ENCODE measurements around the gene PCF11. TPM values are rescaled to one million over a fixed set of nuclear protein-coding genes. Genes with fewer than 3 reads are reported as not detected.

Gene PCF11
- total and polyA plus RNA-seq, 2 of the 4 experiments (the other 2 are of a cell fraction): 19.2 to 26.7 TPM

DNA sequence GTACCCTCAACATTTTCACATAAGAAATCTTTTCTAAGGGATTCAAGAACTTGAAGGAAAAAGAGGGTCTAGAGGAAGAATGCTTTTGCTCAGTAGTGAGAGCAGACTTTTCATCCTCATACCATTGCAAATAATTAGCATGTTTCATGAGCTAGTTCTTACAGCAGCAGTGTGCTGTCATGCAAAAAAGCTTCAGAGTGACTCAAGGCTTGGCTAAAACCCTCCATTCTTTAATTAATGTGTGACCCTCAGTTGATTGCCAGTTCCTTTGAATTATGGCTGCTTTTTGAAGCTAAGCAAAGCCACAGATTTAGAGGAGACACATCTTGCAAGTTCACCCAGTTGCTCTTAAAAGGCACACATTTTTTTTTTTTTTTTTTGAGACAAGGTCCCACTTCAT, 36.6 kb upstream of the PCF11 start:
- ATAC-seq (ENCODE audit: low read depth) (peak; percentile 32; the same call in 1 of the 2 replicates), DNase-seq (peak; percentile 10)
- Histone ChIP-seq H3K9ac (ENCODE audit: low read depth, low read length) (no peak overlapping the region), H3K4ac (ENCODE audit: low read depth, low read length) (no peak overlapping the region), H3K4me2 (ENCODE audit: low read depth, low read length) (no peak overlapping the region), H3K27ac (ENCODE audit: insufficient read depth, low read length) (no peak overlapping the region), H2AK5ac (ENCODE audit: low read depth, low read length) (no peak overlapping the region), H3K56ac (ENCODE audit: extremely low read depth, insufficient read depth, low read length) (no peak overlapping the region), H3K9me3 (ENCODE audit: control insufficient read depth, insufficient read depth, low read length) (peaks cover 2% of the 10 kb centered on the region; the same call in 1 of the 2 replicates), H3K27me3 (ENCODE audit: control insufficient read depth, insufficient read depth, low read length) (peaks cover 2% of the 10 kb centered on the region), H2BK20ac (ENCODE audit: low read depth, low read length) (no peak overlapping the region), H2AFZ (replicated peaks; ENCODE audit: low read length, poor library complexity) (no peak overlapping the region), H3K4me1 (ENCODE audit: control insufficient read depth, insufficient read depth, low read length) (peaks cover 14% of the 10 kb centered on the region), H3K14ac (replicated peaks; ENCODE audit: low read depth, low read length) (no peak overlapping the region), H2BK120ac (ENCODE audit: low read depth, low read length) (no peak overlapping the region), H4K91ac (ENCODE audit: insufficient read depth, low read depth, low read length) (no peak overlapping the region), H4K8ac (ENCODE audit: low read depth in 2 of 2, low read length in 2 of 2) (no peak overlapping the region), H3K4me3 (ENCODE audit: insufficient read depth, low read depth, low read length) (no peak overlapping the region), H2AK9ac (replicated peaks; ENCODE audit: low read depth, low read length, poor library complexity) (no peak overlapping the region), H3K9me1 (ENCODE audit: insufficient read depth, low read length) (no peaks in the 10 kb centered on the region), H4K5ac (ENCODE audit: low read depth, low read length) (no peak overlapping the region), H3K18ac (ENCODE audit: low read depth, low read length) (peak overlapping the region; percentile 74), H2BK15ac (ENCODE audit: low read depth, low read length) (no peak overlapping the region), H4K20me1 (ENCODE audit: insufficient read depth, low read length) (no peaks in the 10 kb centered on the region; the same call in 1 of the 2 replicates), H2BK5ac (ENCODE audit: low read depth, low read length, poor library complexity, severe bottlenecking) (no peak overlapping the region), H3K23ac (ENCODE audit: low read depth, low read length) (no peak overlapping the region), H3K36me3 (ENCODE audit: control insufficient read depth, insufficient read depth, low read length) (no peaks in the 10 kb centered on the region), H3K79me1 (ENCODE audit: low read depth in 1 of 2, low read length in 2 of 2) (no peaks in the 10 kb centered on the region)
- dilution Hi-C loops (cut with HindIII; ENCODE audit: low sequenced_read_pairs, unreplicated experiment): no loop called here
- POLR2A ChIA-PET (ENCODE audit: unreplicated experiment): no interaction called here
- intact Hi-C loops (cut with micrococcal nuclease): no loop called here
- TF ChIP-seq BHLHE40 (IDR thresholded peaks at IDR 0.05; ENCODE audit: low read depth, low read length) (no peak), MXI1 (IDR thresholded peaks at IDR 0.05; ENCODE audit: borderline replicate concordance, low read depth, low read length) (no peak), CEBPB (IDR thresholded peaks at IDR 0.05; ENCODE audit: low read depth, low read length) (no peak), RCOR1 (IDR thresholded peaks at IDR 0.05; ENCODE audit: insufficient replicate concordance, low read length) (no peak), SMC3 (IDR thresholded peaks at IDR 0.05; ENCODE audit: low read depth, low read length) (no peak), CHD1 (IDR thresholded peaks at IDR 0.05; ENCODE audit: low read depth, low read length) (no peak), POLR2A (IDR thresholded peaks at IDR 0.05; ENCODE audit: low read depth, low read length) (no peak), RFX5 (IDR thresholded peaks at IDR 0.05; ENCODE audit: low read depth, low read length) (no peak), MAFK (IDR thresholded peaks at IDR 0.05; ENCODE audit: low read depth, low read length) (no peak), RAD21 (IDR thresholded peaks at IDR 0.05; ENCODE audit: low read length) (no peak), MAZ (IDR thresholded peaks at IDR 0.05; ENCODE audit: borderline replicate concordance, low read depth, low read length) (no peak), NFE2L2 (IDR thresholded peaks at IDR 0.05; ENCODE audit: low read depth, low read length) (no peak)
- TF ChIP-seq, protein P1, sequence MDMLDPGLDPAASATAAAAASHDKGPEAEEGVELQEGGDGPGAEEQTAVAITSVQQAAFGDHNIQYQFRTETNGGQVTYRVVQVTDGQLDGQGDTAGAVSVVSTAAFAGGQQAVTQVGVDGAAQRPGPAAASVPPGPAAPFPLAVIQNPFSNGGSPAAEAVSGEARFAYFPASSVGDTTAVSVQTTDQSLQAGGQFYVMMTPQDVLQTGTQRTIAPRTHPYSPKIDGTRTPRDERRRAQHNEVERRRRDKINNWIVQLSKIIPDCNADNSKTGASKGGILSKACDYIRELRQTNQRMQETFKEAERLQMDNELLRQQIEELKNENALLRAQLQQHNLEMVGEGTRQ (IDR thresholded peaks at IDR 0.05; ENCODE audit: low read depth, low read length): no peak
- TF ChIP-seq, protein P2, sequence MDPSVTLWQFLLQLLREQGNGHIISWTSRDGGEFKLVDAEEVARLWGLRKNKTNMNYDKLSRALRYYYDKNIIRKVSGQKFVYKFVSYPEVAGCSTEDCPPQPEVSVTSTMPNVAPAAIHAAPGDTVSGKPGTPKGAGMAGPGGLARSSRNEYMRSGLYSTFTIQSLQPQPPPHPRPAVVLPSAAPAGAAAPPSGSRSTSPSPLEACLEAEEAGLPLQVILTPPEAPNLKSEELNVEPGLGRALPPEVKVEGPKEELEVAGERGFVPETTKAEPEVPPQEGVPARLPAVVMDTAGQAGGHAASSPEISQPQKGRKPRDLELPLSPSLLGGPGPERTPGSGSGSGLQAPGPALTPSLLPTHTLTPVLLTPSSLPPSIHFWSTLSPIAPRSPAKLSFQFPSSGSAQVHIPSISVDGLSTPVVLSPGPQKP (IDR thresholded peaks at IDR 0.05; ENCODE audit: borderline replicate concordance, low read depth, low read length): no peak
- CTCF ChIA-PET: interaction anchor here (0.6 kb wide), 1 partner anchor 16 kb away, joined by 5 read pairs; no protein-coding TSS in a partner anchor
- no TSS peak for BruUV-seq (replicated peaks)
- in situ Hi-C loops (cut with MboI; ENCODE audit: low sequenced_read_pairs): no loop called here

Data from IMR-90 (cell line).